Astrocyte (in vitro differentiated cells and primary cell): ENCODE data around the gene ERCC6L2. TPM values are rescaled to one million over a fixed set of nuclear protein-coding genes. Genes with fewer than 3 reads are reported as not detected.

ENCODE experiments used
- DNase-seq: peaks from one replicate; pipeline ENCODE4 v3.0.0-alpha.2; 2010; ENCODE audit warnings: low read depth
- FAIRE-seq: peaks from 2 replicates; lab custom pipeline; 2011; peaks lifted over from hg19 to GRCh38; lab: Jason Lieb, UNC
- H2AFZ ChIP-seq: 2 replicates; pipeline ENCODE4 v1.6.0; 2012; ENCODE audit warnings: low read depth, low read length, inconsistent platforms
- H3K27ac ChIP-seq: 2 replicates; pipeline ENCODE4 v1.5.1; 2011; ENCODE audit warnings: low read depth, low read length, inconsistent platforms
- H3K27me3 ChIP-seq: 2 replicates; pipeline ENCODE4 v1.6.0; 2011; ENCODE audit warnings: low read length, inconsistent platforms; ENCODE audit not compliant: insufficient read depth
- H3K36me3 ChIP-seq: 2 replicates; pipeline ENCODE4 v1.5.1; 2011; ENCODE audit warnings: low read length, inconsistent platforms; ENCODE audit not compliant: insufficient read depth
- H3K4me1 ChIP-seq: 2 replicates; pipeline ENCODE4 v1.5.1; 2011; ENCODE audit warnings: low read length, inconsistent platforms; ENCODE audit not compliant: insufficient read depth
- H3K4me2 ChIP-seq: 2 replicates; pipeline ENCODE4 v1.6.0; 2012; ENCODE audit warnings: low read length, inconsistent platforms
- H3K4me3 ChIP-seq: 2 replicates; pipeline ENCODE4 v1.5.1; 2011; ENCODE audit warnings: low read depth, mild to moderate bottlenecking, low read length, inconsistent platforms; ENCODE audit not compliant: insufficient read depth
- H3K79me2 ChIP-seq: 2 replicates; pipeline ENCODE4 v1.6.0; 2012; ENCODE audit warnings: mild to moderate bottlenecking, low read length, inconsistent platforms; ENCODE audit not compliant: insufficient read depth
- H3K9ac ChIP-seq: 2 replicates; pipeline ENCODE4 v1.6.0; 2012; ENCODE audit warnings: mild to moderate bottlenecking, low read length, inconsistent platforms
- H3K9me3 ChIP-seq: 2 replicates; pipeline ENCODE4 v1.5.1; 2012; ENCODE audit warnings: low read depth, mild to moderate bottlenecking, low read length, inconsistent platforms; ENCODE audit not compliant: insufficient read depth
- H4K20me1 ChIP-seq: 2 replicates; pipeline ENCODE4 v1.6.0; 2012; ENCODE audit warnings: low read length, inconsistent platforms; ENCODE audit not compliant: insufficient read depth
- H3K27ac Mint-ChIP-seq: one replicate; pipeline ENCODE4 v1.8.0; 2021; ENCODE audit warnings: mild to moderate bottlenecking, mixed read lengths; ENCODE audit not compliant: unreplicated experiment
- H3K27me3 Mint-ChIP-seq: one replicate; pipeline ENCODE4 v1.8.0; 2021; ENCODE audit warnings: low read depth, mixed read lengths; ENCODE audit not compliant: unreplicated experiment
- H3K36me3 Mint-ChIP-seq: one replicate; pipeline ENCODE4 v1.8.0; 2021; ENCODE audit warnings: low read depth, mixed read lengths; ENCODE audit not compliant: unreplicated experiment
- H3K4me1 Mint-ChIP-seq: one replicate; pipeline ENCODE4 v1.8.0; 2021; ENCODE audit warnings: low read depth, mixed read lengths; ENCODE audit not compliant: unreplicated experiment
- H3K4me3 Mint-ChIP-seq: one replicate; pipeline ENCODE4 v1.8.0; 2021; ENCODE audit warnings: mild to moderate bottlenecking, moderate library complexity, mixed read lengths; ENCODE audit not compliant: unreplicated experiment
- H3K9me3 Mint-ChIP-seq: one replicate; pipeline ENCODE4 v1.8.0; 2021; ENCODE audit warnings: mild to moderate bottlenecking, mixed read lengths; ENCODE audit not compliant: unreplicated experiment
- CTCF ChIP-seq: IDR thresholded peaks from 2 replicates; pipeline ENCODE4 v1.5.1; 2011; ENCODE audit warnings: low read depth, mild to moderate bottlenecking, inconsistent platforms, low read length, moderate library complexity; ENCODE audit not compliant: insufficient read depth
- EZH2 ChIP-seq: IDR thresholded peaks from 2 replicates; pipeline ENCODE4 v1.6.1; 2012; ENCODE audit warnings: mild to moderate bottlenecking, low read length, inconsistent platforms; ENCODE audit not compliant: insufficient read depth
- total RNA-seq: library from RNA; stranded (reverse); gene quantifications from 2 replicates; pipeline ENCODE4 v1.2.1, GENCODE V29; 2021

Gene ERCC6L2
- total RNA-seq, 1 donor from 2014 or later = 31.9 TPM

- Histone ChIP-seq H4K20me1 (no peaks in the 10 kb centered on the region), H3K79me2 (no peaks in the 10 kb centered on the region), H3K27me3 (no peaks in the 10 kb centered on the region), H3K36me3 (peaks cover 3% of the 10 kb centered on the region), H3K9ac (no peak overlapping the region), H2AFZ (no peak overlapping the region), H3K4me2 (no peak overlapping the region), H3K27ac (no peak overlapping the region), H3K9me3 (no peaks in the 10 kb centered on the region), H3K4me3 (no peak overlapping the region), H3K4me1 (no peaks in the 10 kb centered on the region)
- Mint-ChIP-seq H3K4me1 (peaks cover 5% of the 10 kb centered on the region), H3K4me3 (no peak overlapping the region), H3K36me3 (peaks cover 2% of the 10 kb centered on the region), H3K27me3 (no peaks in the 10 kb centered on the region), H3K27ac (no peak overlapping the region), H3K9me3 (no peaks in the 10 kb centered on the region)
- FAIRE-seq = peak; percentile 32
- TF ChIP-seq CTCF = no peak
- TF ChIP-seq EZH2 = no peak
- no peak for DNase-seq
Measured at GRCh38 chr9:95979446-95979845, 104.0 kb downstream of the ERCC6L2 start.

GRCh38 chr9:95980262-95981125 is 105.0 kb downstream of the ERCC6L2 start:
- H3K9ac ChIP-seq = no peak overlapping the region
- no peak overlapping the region for H3K4me2 ChIP-seq
- no peaks in the 10 kb centered on the region for H3K9me3 ChIP-seq
- H3K27ac ChIP-seq = no peak overlapping the region
- TF ChIP-seq CTCF (no peak), EZH2 (no peak)
- no peak overlapping the region for H2AFZ ChIP-seq
- Mint-ChIP-seq H3K9me3 (no peaks in the 10 kb centered on the region), H3K4me1 (peaks cover 5% of the 10 kb centered on the region), H3K27ac (no peak overlapping the region), H3K4me3 (no peak overlapping the region), H3K27me3 (no peaks in the 10 kb centered on the region), H3K36me3 (peaks cover 4% of the 10 kb centered on the region)
- no peaks in the 10 kb centered on the region for H3K4me1 ChIP-seq
- no peak for DNase-seq
- H3K27me3 ChIP-seq = no peaks in the 10 kb centered on the region
- no peak overlapping the region for H3K4me3 ChIP-seq
- H3K36me3 ChIP-seq = peaks cover 3% of the 10 kb centered on the region
- no peaks in the 10 kb centered on the region for H3K79me2 ChIP-seq
- no peaks in the 10 kb centered on the region for H4K20me1 ChIP-seq
- no peak for FAIRE-seq
